Tibial nerve (tissue), 4 donors: Measurements from ENCODE around the gene FBXO27. TPM values are rescaled to one million over a fixed set of nuclear protein-coding genes. Genes with fewer than 3 reads are reported as not detected.
"Not testable (repeated sequence)": the region's sequence is repeated elsewhere in the genome, so short reads cannot be mapped to it uniquely, and the experiment has no call there.

Experiments used
- DNase-seq, 2 donors: peaks; one replicate each; pipeline ENCODE4 v3.0.0-alpha.2; 2019; ENCODE audit warnings: low spot score in 2 of 2
- H3K27ac ChIP-seq, 4 donors: fragments of 200-600 bp; sonication (generic) in 3 of 4; one replicate each; pipeline ENCODE4 v1.5.1; 2017 to 2019; ENCODE audit warnings: mild to moderate bottlenecking in 1 of 4
- H3K27me3 ChIP-seq, 2 donors: fragments of 200-600 bp; sonication (generic) in 1 of 2; one replicate each; pipeline versions ENCODE4 v1.5.1 to v1.6.0; 2017 to 2019
- H3K36me3 ChIP-seq, 3 donors: fragments of 200-600 bp; sonication (generic); one replicate each; pipeline ENCODE4 v1.5.1; 2018 to 2019
- H3K4me1 ChIP-seq, 4 donors: fragments of 200-600 bp; sonication (generic) in 3 of 4; one replicate each; pipeline ENCODE4 v1.5.1; 2017 to 2019
- H3K4me3 ChIP-seq, 4 donors: fragments of 200-600 bp; sonication (generic) in 3 of 4; one replicate each; pipeline ENCODE4 v1.5.1; 2017 to 2019; ENCODE audit warnings: mild to moderate bottlenecking in 1 of 4, moderate library complexity in 1 of 4
- H3K9me3 ChIP-seq, 4 donors: fragments of 200-600 bp; sonication (generic) in 3 of 4; one replicate each; pipeline ENCODE4 v1.5.1; 2017 to 2019
- EP300 ChIP-seq, 2 donors: sonication (generic); formaldehyde crosslinking; IDR thresholded peaks; one replicate each; pipeline ENCODE4 v1.6.1; 2017; ENCODE audit warnings: antibody characterized with exemption in 2 of 2, mild to moderate bottlenecking in 1 of 2
- POLR2A ChIP-seq, 2 donors: fragments of 450-650 bp; IDR thresholded peaks; one replicate each; pipeline ENCODE4 v1.6.1; 2017; ENCODE audit warnings: antibody characterized with exemption in 2 of 2, mild to moderate bottlenecking in 2 of 2, moderate library complexity in 2 of 2
- WGBS, 2 donors: methylation state at CpG; one replicate each; pipeline ENCODE4 v1.1.5; 2018; 5-methylcytosine and 5-hydroxymethylcytosine counted together
- total RNA-seq, 4 donors: library from RNA; depleted of rRNA; stranded (reverse); fragments of >200 nt; gene quantifications; one replicate each; pipeline ENCODE4 v1.1.0, GENCODE V29; 2016
- TF ChIP-seq, protein P1 (sequence below), 5 experiments: fragments of 200-600 bp in 3 of 5; fragments of 450-650 bp in 2 of 5; sonication (generic) in 3 of 5; IDR thresholded peaks; one replicate each; pipeline ENCODE4 v1.5.1; 2016 to 2019; ENCODE audit warnings: antibody characterized with exemption in 5 of 5, mild to moderate bottlenecking in 3 of 5, moderate library complexity in 2 of 5

FBXO27 gene
- total RNA-seq, 4 donors from 2014 or later, result 3.6 to 8.0 (median 5.9) TPM

DNA sequence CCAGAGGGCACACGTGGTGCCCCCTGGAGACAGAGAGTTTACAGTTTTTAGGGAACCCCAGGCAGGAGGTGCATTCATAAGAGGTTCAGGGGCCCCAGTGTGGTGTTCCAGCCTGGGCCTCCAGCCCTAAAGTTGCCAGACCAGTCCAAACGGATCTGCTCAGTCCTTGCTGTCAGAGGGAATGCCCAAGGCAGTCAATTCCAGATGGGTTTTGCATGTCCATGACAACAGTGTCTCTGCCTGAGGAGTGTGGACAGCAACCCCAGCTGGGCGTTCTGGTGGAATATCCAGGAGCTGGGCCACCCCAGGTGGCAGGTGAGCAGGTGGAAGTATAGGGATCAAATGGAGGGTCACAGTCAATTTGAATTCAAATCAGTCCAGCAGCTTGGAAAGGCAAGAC, 25.3 kb downstream of the FBXO27 start:
- WGBS, 2 donors, result 28 to 42% methylated on average over 3 of the region's 3 CpGs
- no peaks in the 10 kb centered on the region for H3K9me3 ChIP-seq
- no peak overlapping the region for H3K27ac ChIP-seq
- H3K27me3 ChIP-seq, result no peaks in the 10 kb centered on the region
- TF ChIP-seq EP300 (IDR thresholded peaks at IDR 0.05) (no peak), POLR2A (IDR thresholded peaks at IDR 0.05) (no peak)
- TF ChIP-seq, protein P1, sequence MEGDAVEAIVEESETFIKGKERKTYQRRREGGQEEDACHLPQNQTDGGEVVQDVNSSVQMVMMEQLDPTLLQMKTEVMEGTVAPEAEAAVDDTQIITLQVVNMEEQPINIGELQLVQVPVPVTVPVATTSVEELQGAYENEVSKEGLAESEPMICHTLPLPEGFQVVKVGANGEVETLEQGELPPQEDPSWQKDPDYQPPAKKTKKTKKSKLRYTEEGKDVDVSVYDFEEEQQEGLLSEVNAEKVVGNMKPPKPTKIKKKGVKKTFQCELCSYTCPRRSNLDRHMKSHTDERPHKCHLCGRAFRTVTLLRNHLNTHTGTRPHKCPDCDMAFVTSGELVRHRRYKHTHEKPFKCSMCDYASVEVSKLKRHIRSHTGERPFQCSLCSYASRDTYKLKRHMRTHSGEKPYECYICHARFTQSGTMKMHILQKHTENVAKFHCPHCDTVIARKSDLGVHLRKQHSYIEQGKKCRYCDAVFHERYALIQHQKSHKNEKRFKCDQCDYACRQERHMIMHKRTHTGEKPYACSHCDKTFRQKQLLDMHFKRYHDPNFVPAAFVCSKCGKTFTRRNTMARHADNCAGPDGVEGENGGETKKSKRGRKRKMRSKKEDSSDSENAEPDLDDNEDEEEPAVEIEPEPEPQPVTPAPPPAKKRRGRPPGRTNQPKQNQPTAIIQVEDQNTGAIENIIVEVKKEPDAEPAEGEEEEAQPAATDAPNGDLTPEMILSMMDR (IDR thresholded peaks at IDR 0.05), result no peak
- DNase-seq, result no peak
- H3K4me3 ChIP-seq, result no peak overlapping the region
- peaks cover 0 to 11% (median 0%) of the 10 kb centered on the region in 3 donors for H3K36me3 ChIP-seq
- H3K4me1 ChIP-seq, result no peaks in the 10 kb centered on the region

DNA sequence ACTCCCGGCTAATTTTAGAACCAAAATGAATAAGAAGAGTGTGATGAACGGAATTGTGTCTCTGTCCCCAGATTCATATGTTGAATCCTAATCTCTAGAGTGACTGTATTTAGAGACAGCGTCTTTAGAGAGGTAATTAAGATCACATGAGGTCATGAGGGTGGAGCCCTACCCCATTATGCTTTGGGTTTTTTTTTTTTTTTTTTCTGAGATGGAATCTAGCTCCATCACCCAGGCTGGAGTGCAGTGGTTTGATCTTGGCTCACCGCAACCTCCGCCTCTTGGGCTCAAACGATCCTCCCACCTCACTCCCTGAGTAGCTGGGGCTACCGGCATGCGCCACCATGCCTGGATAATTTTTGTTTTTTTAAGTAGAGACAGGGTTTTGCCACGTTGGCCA, 27.9 kb downstream of the FBXO27 start:
- Histone ChIP-seq H3K4me1 (no peaks in the 10 kb centered on the region), H3K27ac (no peak overlapping the region), H3K9me3 (no peaks in the 10 kb centered on the region), H3K27me3 (no peaks in the 10 kb centered on the region), H3K36me3 (no peaks in the 10 kb centered on the region), H3K4me3 (no peak overlapping the region)
- 73 to 82% methylated on average over 9 of the region's 9 CpGs for WGBS, 2 donors
- no peak for TF ChIP-seq POLR2A (IDR thresholded peaks at IDR 0.05)
- TF ChIP-seq, protein P1 (IDR thresholded peaks at IDR 0.05), result no peak
- no peak for TF ChIP-seq EP300 (IDR thresholded peaks at IDR 0.05)
- DNase-seq, result no peak

DNA sequence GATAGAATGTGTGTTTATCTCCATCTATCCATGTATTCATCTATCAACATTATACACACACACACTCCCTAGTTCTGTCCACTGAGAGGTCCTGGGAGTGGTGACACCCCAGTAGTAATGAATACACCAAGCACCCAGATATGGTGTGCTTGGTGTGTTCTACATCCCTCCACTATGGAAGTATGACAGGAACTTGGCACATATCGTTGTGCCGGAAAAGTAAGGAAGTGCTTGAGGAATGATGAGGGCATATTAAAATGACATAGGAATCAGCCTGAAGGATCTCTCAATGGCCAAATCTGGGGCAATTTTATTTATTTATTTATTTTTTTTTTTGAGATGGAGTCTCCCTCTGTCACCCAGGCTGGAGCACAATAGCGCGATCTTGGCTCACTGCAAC, 28.6 kb downstream of the FBXO27 start:
- no peak for DNase-seq
- no peak overlapping the region for H3K4me3 ChIP-seq
- H3K27ac ChIP-seq, result no peak overlapping the region
- no peaks in the 10 kb centered on the region for H3K27me3 ChIP-seq
- no peaks in the 10 kb centered on the region for H3K4me1 ChIP-seq
- no peaks in the 10 kb centered on the region for H3K36me3 ChIP-seq
- TF ChIP-seq EP300 (IDR thresholded peaks at IDR 0.05) (no peak), POLR2A (IDR thresholded peaks at IDR 0.05) (no peak)
- TF ChIP-seq, protein P1 (IDR thresholded peaks at IDR 0.05), result no peak
- WGBS, 2 donors, result 87 to 89% methylated on average over 4 of the region's 4 CpGs
- no peaks in the 10 kb centered on the region for H3K9me3 ChIP-seq

DNA sequence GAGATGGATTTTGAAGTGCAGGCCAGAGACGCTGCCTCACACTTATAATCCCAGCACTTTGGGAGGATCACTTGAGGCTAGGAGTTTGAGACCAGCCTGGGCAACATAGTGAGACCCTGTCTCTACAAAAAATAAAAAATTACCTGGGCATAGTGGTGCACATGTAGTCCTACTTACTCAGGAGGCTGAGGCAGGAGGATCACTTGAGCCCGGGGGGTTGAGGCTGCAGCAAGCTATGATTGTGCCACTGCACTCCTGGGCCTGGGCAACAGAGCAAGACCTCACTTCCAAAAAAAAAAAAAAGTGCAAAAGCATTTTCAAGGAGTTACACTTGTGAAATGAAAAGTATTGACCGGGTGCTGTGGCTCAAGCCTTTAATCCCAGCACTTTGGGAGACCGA, 29.2 kb downstream of the FBXO27 start:
- no peak overlapping the region for H3K27ac ChIP-seq
- H3K4me3 ChIP-seq, result no peak overlapping the region
- DNase-seq, result no peak
- H3K27me3 ChIP-seq, result no peaks in the 10 kb centered on the region
- no peak for TF ChIP-seq POLR2A (IDR thresholded peaks at IDR 0.05)
- no peak for TF ChIP-seq EP300 (IDR thresholded peaks at IDR 0.05)
- TF ChIP-seq, protein P1 (IDR thresholded peaks at IDR 0.05), result no peak
- WGBS, 2 donors, result 76 to 79% methylated on average over 4 of the region's 4 CpGs
- no peaks in the 10 kb centered on the region for H3K4me1 ChIP-seq
- no peaks in the 10 kb centered on the region for H3K9me3 ChIP-seq
- no peaks in the 10 kb centered on the region for H3K36me3 ChIP-seq

DNA sequence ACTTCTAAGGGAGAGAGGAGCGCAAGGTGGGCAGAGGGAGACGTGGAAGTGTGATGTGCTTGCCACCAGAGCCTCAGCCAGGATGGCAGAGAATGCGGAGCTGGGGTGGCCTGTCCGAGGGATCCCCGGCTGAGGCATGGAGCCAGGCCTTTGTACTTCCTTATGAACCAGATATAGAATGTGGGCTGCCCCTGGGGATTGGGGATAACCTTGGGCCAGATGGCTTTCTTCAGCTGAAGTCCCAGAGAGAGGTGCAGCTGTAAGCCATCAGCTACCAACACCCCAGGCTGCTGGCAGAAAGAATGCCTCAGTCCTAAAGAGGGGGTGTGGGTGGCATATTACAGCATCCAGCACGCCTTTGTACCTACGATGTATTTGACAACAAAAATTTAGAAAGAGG, 31.3 kb downstream of the FBXO27 start:
- 68 to 69% methylated on average over 7 of the region's 7 CpGs for WGBS, 2 donors
- Histone ChIP-seq H3K9me3 (no peaks in the 10 kb centered on the region), H3K36me3 (no peaks in the 10 kb centered on the region), H3K27me3 (no peaks in the 10 kb centered on the region), H3K4me3 (no peak overlapping the region), H3K4me1 (no peaks in the 10 kb centered on the region), H3K27ac (no peak overlapping the region)
- no peak for DNase-seq
- no peak for TF ChIP-seq EP300 (IDR thresholded peaks at IDR 0.05)
- TF ChIP-seq POLR2A (IDR thresholded peaks at IDR 0.05), result no peak
- TF ChIP-seq, protein P1 (IDR thresholded peaks at IDR 0.05), result no peak

DNA sequence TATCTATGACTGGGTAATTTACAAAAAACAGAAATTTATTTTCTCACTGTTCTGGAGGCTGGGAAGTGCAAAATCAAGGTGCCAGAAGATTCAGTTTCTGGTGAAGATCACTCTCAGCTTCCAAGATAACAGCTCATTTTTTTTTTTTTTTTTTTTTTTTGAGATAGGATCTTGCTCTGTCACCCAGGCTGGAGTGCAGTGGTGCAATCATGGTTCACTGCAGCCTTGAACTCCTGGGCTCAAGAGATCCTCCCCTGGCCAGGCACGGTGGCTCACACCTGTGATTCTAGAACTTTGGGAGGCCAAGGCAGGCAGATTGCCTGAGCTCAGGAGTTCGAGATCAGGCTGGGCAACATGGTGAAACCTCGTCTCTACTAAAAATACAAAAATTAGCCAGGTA, 34.8 kb downstream of the FBXO27 start:
- not testable (repeated sequence) for H3K27ac ChIP-seq, H3K9me3 ChIP-seq, H3K36me3 ChIP-seq, DNase-seq, H3K4me3 ChIP-seq, H3K4me1 ChIP-seq, H3K27me3 ChIP-seq
- 80 to 86% methylated on average over 3 of the region's 3 CpGs for WGBS, 2 donors
